GM12878 (cell line): ENCODE measurements around the gene GLRX5. TPM values are rescaled to one million over a fixed set of nuclear protein-coding genes. Genes with fewer than 3 reads are reported as not detected.

Source experiments
- ATAC-seq: fragments of 200-7000 bp; cut with Tn5 transposase; 3 replicates; pipeline ENCODE4 v1.9.1; 2020; ENCODE audit warnings: mild to moderate bottlenecking, moderate library complexity
- BruUV-seq: library from RNA; stranded (reverse); fragments of 400-500 nt; replicated peaks from 2 replicates; lab custom pipeline; 2021; lab: Mats Ljungman, UMichigan
- CTCF ChIA-PET: fragments of 300-600 bp; sonication (Branson Sonifier 250); formaldehyde crosslinking; extraction: SDS; loops from one replicate; lab custom pipeline; 2021; ENCODE audit warnings: inconsistent platforms; lab: Yijun Ruan, JAX
- POLR2A ChIA-PET: fragments of 350-600 bp; formaldehyde crosslinking; extraction: SDS; loops from one replicate; lab custom pipeline; 2021; ENCODE audit warnings: inconsistent platforms; lab: Charles Lee
- RAD21 ChIA-PET: fragments of 300-600 bp; sonication (Branson Sonifier 250); formaldehyde crosslinking; loops from one replicate; lab custom pipeline; 2023; ENCODE audit warnings: antibody characterized with exemption; ENCODE audit not compliant: unreplicated experiment; lab: Charles Lee
- SMC1A ChIA-PET: fragments of 300-600 bp; sonication (Branson Sonifier 250); formaldehyde crosslinking; loops from one replicate; lab custom pipeline; 2023; ENCODE audit not compliant: unreplicated experiment, uncharacterized antibody; lab: Charles Lee
- DNase-seq: peaks from one replicate; pipeline ENCODE4 v3.0.0-alpha.2; 2011; ENCODE audit warnings: low read depth, low spot score
- FAIRE-seq: peaks from 3 replicates; lab custom pipeline; 2011; peaks lifted over from hg19 to GRCh38; lab: Jason Lieb, UNC
- H2AFZ ChIP-seq: 2 replicates; pipeline ENCODE4 v1.6.0; 2011; ENCODE audit warnings: low read depth, low read length, control low read depth; ENCODE audit not compliant: control insufficient read depth
- H3K27ac ChIP-seq: 2 replicates; pipeline ENCODE4 v1.5.1; 2011; ENCODE audit warnings: control low read depth; ENCODE audit not compliant: control insufficient read depth, insufficient read depth
- H3K27me3 ChIP-seq, 2 experiments: replicated peaks in 1 of 2; 2 replicates each; pipeline versions ENCODE4 v1.6.0 to v1.6.1; 2011; ENCODE audit warnings: low read length in 1 of 2; ENCODE audit not compliant: control insufficient read depth in 2 of 2, insufficient read depth in 2 of 2
- H3K36me3 ChIP-seq, 2 experiments: 2 replicates each; pipeline ENCODE4 v1.5.1; 2011; ENCODE audit warnings: low read length in 1 of 2; ENCODE audit not compliant: control insufficient read depth in 2 of 2, insufficient read depth in 2 of 2
- H3K4me1 ChIP-seq: 2 replicates; pipeline ENCODE4 v1.6.1; 2011; ENCODE audit warnings: mild to moderate bottlenecking, low read length, moderate library complexity, mixed read lengths; ENCODE audit not compliant: control insufficient read depth, insufficient read depth
- H3K4me2 ChIP-seq: 2 replicates; pipeline ENCODE4 v1.6.0; 2011; ENCODE audit warnings: control low read depth; ENCODE audit not compliant: control insufficient read depth, insufficient read depth
- H3K4me3 ChIP-seq: fragments of 200-600 bp; sonication (generic); 2 replicates; pipeline ENCODE4 v1.5.1; 2016
- H3K79me2 ChIP-seq: 2 replicates; pipeline ENCODE4 v1.6.0; 2011; ENCODE audit warnings: low read length; ENCODE audit not compliant: control insufficient read depth, insufficient read depth
- H3K9ac ChIP-seq: 2 replicates; pipeline ENCODE4 v1.8.0; 2011; ENCODE audit warnings: low read length, control low read depth, mixed read lengths; ENCODE audit not compliant: control insufficient read depth, insufficient read depth
- H3K9me3 ChIP-seq: replicated peaks from 3 replicates; pipeline ENCODE4 v1.5.1; 2011; ENCODE audit warnings: mild to moderate bottlenecking, low read length; ENCODE audit not compliant: control insufficient read depth, insufficient read depth
- H4K20me1 ChIP-seq: 2 replicates; pipeline ENCODE4 v1.6.0; 2011; ENCODE audit not compliant: control insufficient read depth, insufficient read depth
- CBX3 ChIP-seq: fragments of 200-600 bp; sonication (generic); IDR thresholded peaks from 2 replicates; pipeline ENCODE4 v1.6.1; 2016; ENCODE audit warnings: low read depth, borderline replicate concordance
- CUX1 ChIP-seq: IDR thresholded peaks from 2 replicates; pipeline ENCODE4 v1.6.1; 2012; ENCODE audit warnings: improper control_type of control experiment, low read depth, low read length; ENCODE audit not compliant: insufficient replicate concordance
- E2F4 ChIP-seq: IDR thresholded peaks from 2 replicates; pipeline ENCODE4 v1.6.1; 2012; ENCODE audit warnings: low read depth, low read length, improper control_type of control experiment
- IKZF2 ChIP-seq, 2 experiments: fragments of 450-650 bp; IDR thresholded peaks; 2 replicates each; pipeline ENCODE4 v1.6.1; 2017; ENCODE audit warnings: mild to moderate bottlenecking in 2 of 2, moderate library complexity in 2 of 2
- KDM1A ChIP-seq: fragments of 200-600 bp; sonication (generic); IDR thresholded peaks from 2 replicates; pipeline ENCODE4 v1.6.1; 2016; ENCODE audit warnings: borderline replicate concordance
- POLR2AphosphoS5 ChIP-seq: IDR thresholded peaks from 2 replicates; pipeline ENCODE4 v1.6.1; 2011; ENCODE audit warnings: mild to moderate bottlenecking, low read length, inconsistent platforms
- SREBF1 ChIP-seq: IDR thresholded peaks from 2 replicates; pipeline ENCODE4 v1.6.1; 2012; ENCODE audit warnings: mild to moderate bottlenecking, low read length
- TCF12 ChIP-seq: IDR thresholded peaks from 2 replicates; pipeline ENCODE4 v1.6.1; 2011; ENCODE audit warnings: low read depth, mild to moderate bottlenecking, low read length
- YBX1 ChIP-seq: fragments of 450-650 bp; IDR thresholded peaks from 2 replicates; pipeline ENCODE4 v1.6.1; 2016; ENCODE audit warnings: antibody characterized with exemption
- ZNF384 ChIP-seq: IDR thresholded peaks from 2 replicates; pipeline ENCODE4 v1.6.1; 2012; ENCODE audit warnings: low read depth, mild to moderate bottlenecking, low read length, improper control_type of control experiment, borderline replicate concordance
- WGBS: methylation state at CpG from one replicate; pipeline ENCODE4 v1.1.6; 2016; ENCODE audit warnings: low lambda C conversion rate; ENCODE audit not compliant: insufficient replicate concordance, insufficient coverage; ENCODE audit errors: missing lambda C conversion rate; 5-methylcytosine and 5-hydroxymethylcytosine counted together
- in situ Hi-C: fragments of 300-500 bp; cut with MboI; formaldehyde crosslinking; loops from 9 replicates; pipeline ENCODE4 v1.14.3; 2018; ENCODE audit warnings: mixed read lengths
- intact Hi-C: fragments of 100-400 bp; cut with micrococcal nuclease; formaldehyde crosslinking; loops from one replicate; pipeline ENCODE4 v1.14.2; 2022; ENCODE audit not compliant: unreplicated experiment
- polyA plus RNA-seq, 11 experiments: library from polyadenylated mRNA; depleted of rRNA in 4 of 11; unstranded in 6 of 11; stranded (reverse) in 5 of 11; fragments of >200 nt; fragmentation: Nextera tagmentation in 4 of 11; fragmentation: Illumina TruSeq in 1 of 11; extraction: Ambion mirVana in 4 of 11; extraction: Trizol in 1 of 11; gene quantifications; 1 replicate in 1 of 11; 2 replicates in 10 of 11; pipeline versions ENCODE4 v1.2.1 to v1.2.3, GENCODE V29; 2011 to 2016; ENCODE audit warnings: inconsistent platforms in 2 of 11, missing spikeins in 2 of 11, low read depth in 1 of 11
- total RNA-seq, 4 experiments: library from RNA; depleted of rRNA in 3 of 4; stranded (reverse); fragments of >200 nt in 3 of 4; fragmentation: Illumina TruSeq in 1 of 4; extraction: Trizol in 1 of 4; gene quantifications; 2 replicates each; pipeline versions ENCODE4 v1.2.1 to v1.2.3, GENCODE V29; 2013 to 2021
- TF ChIP-seq, protein P1 (sequence below): IDR thresholded peaks from 2 replicates; pipeline ENCODE4 v1.6.1; 2011; ENCODE audit warnings: mild to moderate bottlenecking, low read depth, low read length, moderate library complexity; ENCODE audit not compliant: insufficient replicate concordance
- TF ChIP-seq, protein P2 (sequence below): IDR thresholded peaks from 2 replicates; pipeline ENCODE4 v1.6.1; 2012; ENCODE audit warnings: low read length, inconsistent platforms
- TF ChIP-seq, protein P3 (sequence below): fragments of 450-650 bp; conservative IDR thresholded peaks from 2 replicates; pipeline ENCODE4 v1.6.1; 2017; ENCODE audit warnings: mild to moderate bottlenecking, moderate library complexity

GLRX5 gene
- total and polyA plus RNA-seq, 10 of the 15 experiments (the other 5 are each of a cell fraction or from before 2014, with no cell fraction given) = 12.8 to 139 (median 55.4) TPM

- ATAC-seq = no peak
- Histone ChIP-seq H3K4me2 (no peak overlapping the region), H3K79me2 (peaks cover 56% of the 10 kb centered on the region), H3K9ac (no peak overlapping the region), H4K20me1 (no peaks in the 10 kb centered on the region), H3K27me3 (no peaks in the 10 kb centered on the region), H3K36me3 (peaks cover 1 to 7% of the 10 kb centered on the region in 2 experiments; a peak in 2 of 4 replicates), H3K9me3 (no peaks in the 10 kb centered on the region; the same call in 1 of the 3 replicates), H3K27ac (no peak overlapping the region), H3K4me3 (no peak overlapping the region), H2AFZ (no peak overlapping the region), H3K4me1 (peaks cover 12% of the 10 kb centered on the region)
- FAIRE-seq = no peak
- no peak for DNase-seq
- WGBS = 18% methylated on average over 3 of the region's 3 CpGs
- ChIA-PET RAD21 (interaction anchor here (1.2 kb wide), 1 partner anchor 28 kb away, joined by 4 read pairs; the partner anchor contains the start of gene SYNE3), POLR2A (no interaction called here), SMC1A (interaction anchor here (0.9 kb wide), 1 partner anchor 36 kb away, joined by 3 read pairs; no protein-coding TSS in a partner anchor), CTCF (interaction anchor here (0.6 to 1.6 kb wide), 5 partner anchors 8 to 47 kb away, joined by 3 to 5 read pairs (median 3); no protein-coding TSS in a partner anchor)
- in situ Hi-C loops = no loop called here
- intact Hi-C loops = no loop called here
- BruUV-seq = no TSS peak
- TF ChIP-seq CUX1 (no peak), CBX3 (no peak), IKZF2 (IDR thresholded peaks at IDR 0.05) (no peak), E2F4 (no peak), YBX1 (no peak), ZNF384 (no peak), SREBF1 (no peak), KDM1A (no peak), TCF12 (no peak), POLR2AphosphoS5 (no peak)
- TF ChIP-seq, protein P1, sequence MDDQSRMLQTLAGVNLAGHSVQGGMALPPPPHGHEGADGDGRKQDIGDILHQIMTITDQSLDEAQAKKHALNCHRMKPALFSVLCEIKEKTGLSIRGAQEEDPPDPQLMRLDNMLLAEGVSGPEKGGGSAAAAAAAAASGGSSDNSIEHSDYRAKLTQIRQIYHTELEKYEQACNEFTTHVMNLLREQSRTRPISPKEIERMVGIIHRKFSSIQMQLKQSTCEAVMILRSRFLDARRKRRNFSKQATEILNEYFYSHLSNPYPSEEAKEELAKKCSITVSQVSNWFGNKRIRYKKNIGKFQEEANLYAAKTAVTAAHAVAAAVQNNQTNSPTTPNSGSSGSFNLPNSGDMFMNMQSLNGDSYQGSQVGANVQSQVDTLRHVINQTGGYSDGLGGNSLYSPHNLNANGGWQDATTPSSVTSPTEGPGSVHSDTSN = no peak
- TF ChIP-seq, protein P2, sequence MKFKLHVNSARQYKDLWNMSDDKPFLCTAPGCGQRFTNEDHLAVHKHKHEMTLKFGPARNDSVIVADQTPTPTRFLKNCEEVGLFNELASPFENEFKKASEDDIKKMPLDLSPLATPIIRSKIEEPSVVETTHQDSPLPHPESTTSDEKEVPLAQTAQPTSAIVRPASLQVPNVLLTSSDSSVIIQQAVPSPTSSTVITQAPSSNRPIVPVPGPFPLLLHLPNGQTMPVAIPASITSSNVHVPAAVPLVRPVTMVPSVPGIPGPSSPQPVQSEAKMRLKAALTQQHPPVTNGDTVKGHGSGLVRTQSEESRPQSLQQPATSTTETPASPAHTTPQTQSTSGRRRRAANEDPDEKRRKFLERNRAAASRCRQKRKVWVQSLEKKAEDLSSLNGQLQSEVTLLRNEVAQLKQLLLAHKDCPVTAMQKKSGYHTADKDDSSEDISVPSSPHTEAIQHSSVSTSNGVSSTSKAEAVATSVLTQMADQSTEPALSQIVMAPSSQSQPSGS = no peak
- TF ChIP-seq, protein P3, sequence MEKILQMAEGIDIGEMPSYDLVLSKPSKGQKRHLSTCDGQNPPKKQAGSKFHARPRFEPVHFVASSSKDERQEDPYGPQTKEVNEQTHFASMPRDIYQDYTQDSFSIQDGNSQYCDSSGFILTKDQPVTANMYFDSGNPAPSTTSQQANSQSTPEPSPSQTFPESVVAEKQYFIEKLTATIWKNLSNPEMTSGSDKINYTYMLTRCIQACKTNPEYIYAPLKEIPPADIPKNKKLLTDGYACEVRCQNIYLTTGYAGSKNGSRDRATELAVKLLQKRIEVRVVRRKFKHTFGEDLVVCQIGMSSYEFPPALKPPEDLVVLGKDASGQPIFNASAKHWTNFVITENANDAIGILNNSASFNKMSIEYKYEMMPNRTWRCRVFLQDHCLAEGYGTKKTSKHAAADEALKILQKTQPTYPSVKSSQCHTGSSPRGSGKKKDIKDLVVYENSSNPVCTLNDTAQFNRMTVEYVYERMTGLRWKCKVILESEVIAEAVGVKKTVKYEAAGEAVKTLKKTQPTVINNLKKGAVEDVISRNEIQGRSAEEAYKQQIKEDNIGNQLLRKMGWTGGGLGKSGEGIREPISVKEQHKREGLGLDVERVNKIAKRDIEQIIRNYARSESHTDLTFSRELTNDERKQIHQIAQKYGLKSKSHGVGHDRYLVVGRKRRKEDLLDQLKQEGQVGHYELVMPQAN = no peak
These were observed 47.2 kb upstream of the GLRX5 start for GRCh38 chr14:95487669-95488084.
